ENCODE data around the gene C15orf40. TPM values are rescaled to one million over a fixed set of nuclear protein-coding genes. Genes with fewer than 3 reads are reported as not detected.
A peak's percentile ranks its signal among the peaks of the same experiment; 100 is the strongest.
"Not testable (repeated sequence)": the region's sequence is repeated elsewhere in the genome, so short reads cannot be mapped to it uniquely, and the experiment has no call there.

C15orf40 gene
- total RNA-seq, 5 donors from 2014 or later (not counting 1 experiment from before 2014, with no cell fraction given) = 13.8 to 40.5 (median 37.7) TPM

GRCh38 chr15:83039206-83039605, 27.8 kb upstream of the C15orf40 start:
- ATAC-seq (replicated peaks in 1 of 4) (no peak), DNase-seq (no peak)
- CTCF ChIA-PET = no interaction called here
- peaks cover 44 to 61% (median 51%) of the 10 kb centered on the region in 3 donors for H3K4me1 Mint-ChIP-seq
- WGBS (ENCODE audit: insufficient coverage) = 100% methylated on average over 1 of the region's 1 CpG
- Histone ChIP-seq H3K4me1 (ENCODE audit: control insufficient read depth in 1 of 2, extremely low read depth in 1 of 2, insufficient read depth in 2 of 2, low read length in 2 of 2) (no peaks in the 10 kb centered on the region), H3K9me3 (peaks cover 2% of the 10 kb centered on the region), H3K27me3 (replicated peaks in 1 of 2; ENCODE audit: control insufficient read depth in 2 of 2, extremely low read depth in 1 of 2, insufficient read depth in 2 of 2, low read length in 1 of 2) (no peaks in the 10 kb centered on the region), H3K27ac (ENCODE audit: low read length) (no peak overlapping the region), H3K4me3 (ENCODE audit: control insufficient read depth in 1 of 2, extremely low read depth in 1 of 2, low read length in 1 of 2) (no peak overlapping the region), H3K36me3 (ENCODE audit: control insufficient read depth in 2 of 2, extremely low read depth in 1 of 2, insufficient read depth in 1 of 2, low read length in 1 of 2) (peaks cover 2 to 43% of the 10 kb centered on the region in 2 donors)
- H3K36me3 Mint-ChIP-seq = peaks cover 73% of the 10 kb centered on the region
- peak overlapping the region; percentile 61 to 69 for H3K27ac Mint-ChIP-seq
- no peak overlapping the region for H3K4me3 Mint-ChIP-seq
- no peaks in the 10 kb centered on the region for H3K27me3 Mint-ChIP-seq
- POLR2A ChIA-PET = no interaction called here
- peaks cover 0 to 4% (median 0%) of the 10 kb centered on the region in 3 donors for H3K9me3 Mint-ChIP-seq

GRCh38 chr15:83036253-83036652, 24.8 kb upstream of the C15orf40 start:
- H3K4me3 Mint-ChIP-seq = no peak overlapping the region
- no peaks in the 10 kb centered on the region for H3K27me3 Mint-ChIP-seq
- Histone ChIP-seq H3K9me3 (peaks cover 2% of the 10 kb centered on the region), H3K27ac (ENCODE audit: low read length) (no peak overlapping the region), H3K4me3 (ENCODE audit: control insufficient read depth in 1 of 2, extremely low read depth in 1 of 2, low read length in 1 of 2) (no peak overlapping the region), H3K27me3 (replicated peaks in 1 of 2; ENCODE audit: control insufficient read depth in 2 of 2, extremely low read depth in 1 of 2, insufficient read depth in 2 of 2, low read length in 1 of 2) (no peaks in the 10 kb centered on the region), H3K4me1 (ENCODE audit: control insufficient read depth in 1 of 2, extremely low read depth in 1 of 2, insufficient read depth in 2 of 2, low read length in 2 of 2) (no peaks in the 10 kb centered on the region), H3K36me3 (ENCODE audit: control insufficient read depth in 2 of 2, extremely low read depth in 1 of 2, insufficient read depth in 1 of 2, low read length in 1 of 2) (peaks cover 3 to 39% of the 10 kb centered on the region in 2 donors)
- DNase-seq = no peak
- ChIA-PET CTCF (interaction anchor here in 1 of 2 donors (0.7 kb wide), 1 partner anchor 395 kb away, joined by 4 read pairs; no protein-coding TSS in a partner anchor), POLR2A (interaction anchor here in 1 of 2 donors (0.6 kb wide), 1 partner anchor 31 kb away, joined by 5 read pairs; the partner anchor contains the start of gene BTBD1)
- peaks cover 0 to 4% (median 0%) of the 10 kb centered on the region in 3 donors for H3K9me3 Mint-ChIP-seq
- H3K27ac Mint-ChIP-seq = peak overlapping the region in 1 of 2 donors; percentile 55
- peaks cover 47 to 55% (median 51%) of the 10 kb centered on the region in 3 donors for H3K4me1 Mint-ChIP-seq
- H3K36me3 Mint-ChIP-seq = peaks cover 64% of the 10 kb centered on the region
- WGBS (ENCODE audit: insufficient coverage) = no CpG with 5 or more reads among the region's 6 CpGs
- no peak for ATAC-seq (replicated peaks in 1 of 4)

DNA sequence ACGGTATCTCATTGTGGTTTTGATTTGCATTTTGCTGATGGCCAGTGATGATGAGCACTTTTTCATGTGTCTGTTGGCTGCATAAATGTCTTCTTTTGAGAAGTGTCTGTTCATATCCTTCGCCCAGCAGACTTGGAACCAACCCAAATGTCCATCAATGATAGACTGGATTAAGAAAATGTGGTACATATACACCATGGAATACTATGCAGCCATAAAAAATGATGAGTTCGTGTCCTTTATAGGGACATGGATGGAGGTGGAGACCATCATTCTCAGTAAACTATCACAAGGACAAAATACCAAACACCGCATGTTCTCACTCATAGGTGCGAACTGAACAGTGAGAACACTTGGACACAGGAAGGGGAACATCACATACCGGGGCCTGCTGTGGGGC, 19.8 kb upstream of the C15orf40 start:
- WGBS (ENCODE audit: insufficient coverage) = no CpG with 5 or more reads among the region's 6 CpGs
- H3K4me3 ChIP-seq (ENCODE audit: control insufficient read depth in 1 of 2, extremely low read depth in 1 of 2, low read length in 1 of 2); H3K27me3 ChIP-seq (replicated peaks in 1 of 2; ENCODE audit: control insufficient read depth in 2 of 2, extremely low read depth in 1 of 2, insufficient read depth in 2 of 2, low read length in 1 of 2); H3K9me3 Mint-ChIP-seq; POLR2A ChIA-PET; H3K27ac ChIP-seq (ENCODE audit: low read length); H3K4me1 ChIP-seq (ENCODE audit: control insufficient read depth in 1 of 2, extremely low read depth in 1 of 2, insufficient read depth in 2 of 2, low read length in 2 of 2); DNase-seq; H3K27me3 Mint-ChIP-seq; ATAC-seq (replicated peaks in 1 of 4); H3K9me3 ChIP-seq; H3K27ac Mint-ChIP-seq; H3K4me3 Mint-ChIP-seq; CTCF ChIA-PET: not testable (repeated sequence)
- peaks cover 3 to 39% of the 10 kb centered on the region in 2 donors for H3K36me3 ChIP-seq (ENCODE audit: control insufficient read depth in 2 of 2, extremely low read depth in 1 of 2, insufficient read depth in 1 of 2, low read length in 1 of 2)
- H3K4me1 Mint-ChIP-seq = peaks cover 16 to 22% (median 21%) of the 10 kb centered on the region in 3 donors
- peaks cover 44% of the 10 kb centered on the region for H3K36me3 Mint-ChIP-seq

GRCh38 chr15:83030021-83030420, 18.6 kb upstream of the C15orf40 start:
- Mint-ChIP-seq H3K4me3 (no peak overlapping the region), H3K27ac (no peak overlapping the region), H3K4me1 (peaks cover 9 to 14% (median 13%) of the 10 kb centered on the region in 3 donors), H3K36me3 (peaks cover 36% of the 10 kb centered on the region), H3K9me3 (no peaks in the 10 kb centered on the region), H3K27me3 (no peaks in the 10 kb centered on the region)
- H3K9me3 ChIP-seq = no peaks in the 10 kb centered on the region
- ATAC-seq (replicated peaks in 1 of 4) (no peak), DNase-seq (no peak)
- no peaks in the 10 kb centered on the region for H3K27me3 ChIP-seq (replicated peaks in 1 of 2; ENCODE audit: control insufficient read depth in 2 of 2, extremely low read depth in 1 of 2, insufficient read depth in 2 of 2, low read length in 1 of 2)
- H3K36me3 ChIP-seq (ENCODE audit: control insufficient read depth in 2 of 2, extremely low read depth in 1 of 2, insufficient read depth in 1 of 2, low read length in 1 of 2) = peaks cover 3 to 39% of the 10 kb centered on the region in 2 donors
- no peak overlapping the region for H3K4me3 ChIP-seq (ENCODE audit: control insufficient read depth in 1 of 2, extremely low read depth in 1 of 2, low read length in 1 of 2)
- no peaks in the 10 kb centered on the region for H3K4me1 ChIP-seq (ENCODE audit: control insufficient read depth in 1 of 2, extremely low read depth in 1 of 2, insufficient read depth in 2 of 2, low read length in 2 of 2)
- ChIA-PET POLR2A (no interaction called here), CTCF (no interaction called here)
- no peak overlapping the region for H3K27ac ChIP-seq (ENCODE audit: low read length)
- 100% methylated on average over 3 of the region's 8 CpGs for WGBS (ENCODE audit: insufficient coverage)

DNA sequence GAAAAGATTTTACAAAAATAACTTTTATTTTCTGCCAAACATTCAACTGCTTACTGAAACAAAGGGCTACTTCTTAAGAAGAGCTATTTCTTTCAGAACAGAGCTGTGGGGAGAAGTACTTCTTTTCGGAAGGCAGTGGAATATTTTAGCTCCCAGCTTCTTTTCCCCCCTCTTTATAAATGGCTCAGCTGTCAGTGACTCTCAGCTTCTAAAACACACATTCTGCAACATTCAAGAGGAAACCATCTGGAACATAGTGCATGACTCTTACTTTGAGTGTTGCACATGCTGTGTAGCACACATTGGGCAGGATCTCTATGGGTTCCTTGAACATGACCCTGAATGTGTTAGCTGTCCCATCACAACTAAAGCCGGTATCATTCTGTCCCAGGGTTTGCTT, 7.0 kb upstream of the C15orf40 start:
- CTCF ChIA-PET = no interaction called here
- Histone ChIP-seq H3K27me3 (replicated peaks in 1 of 2; ENCODE audit: control insufficient read depth in 2 of 2, extremely low read depth in 1 of 2, insufficient read depth in 2 of 2, low read length in 1 of 2) (no peaks in the 10 kb centered on the region), H3K9me3 (no peaks in the 10 kb centered on the region), H3K36me3 (ENCODE audit: control insufficient read depth in 2 of 2, extremely low read depth in 1 of 2, insufficient read depth in 1 of 2, low read length in 1 of 2) (peaks cover 0 to 36% of the 10 kb centered on the region in 2 donors), H3K4me1 (ENCODE audit: control insufficient read depth in 1 of 2, extremely low read depth in 1 of 2, insufficient read depth in 2 of 2, low read length in 2 of 2) (no peaks in the 10 kb centered on the region), H3K4me3 (ENCODE audit: control insufficient read depth in 1 of 2, extremely low read depth in 1 of 2, low read length in 1 of 2) (no peak overlapping the region), H3K27ac (ENCODE audit: low read length) (no peak overlapping the region)
- WGBS (ENCODE audit: insufficient coverage) = no CpG with 5 or more reads among the region's 2 CpGs
- POLR2A ChIA-PET = no interaction called here
- Mint-ChIP-seq H3K9me3 (no peaks in the 10 kb centered on the region), H3K4me3 (no peak overlapping the region), H3K36me3 (peaks cover 4% of the 10 kb centered on the region), H3K4me1 (peaks cover 12 to 16% (median 14%) of the 10 kb centered on the region in 3 donors), H3K27me3 (no peaks in the 10 kb centered on the region), H3K27ac (no peak overlapping the region)
- DNase-seq = no peak
- no peak for ATAC-seq (replicated peaks in 1 of 4)

DNA sequence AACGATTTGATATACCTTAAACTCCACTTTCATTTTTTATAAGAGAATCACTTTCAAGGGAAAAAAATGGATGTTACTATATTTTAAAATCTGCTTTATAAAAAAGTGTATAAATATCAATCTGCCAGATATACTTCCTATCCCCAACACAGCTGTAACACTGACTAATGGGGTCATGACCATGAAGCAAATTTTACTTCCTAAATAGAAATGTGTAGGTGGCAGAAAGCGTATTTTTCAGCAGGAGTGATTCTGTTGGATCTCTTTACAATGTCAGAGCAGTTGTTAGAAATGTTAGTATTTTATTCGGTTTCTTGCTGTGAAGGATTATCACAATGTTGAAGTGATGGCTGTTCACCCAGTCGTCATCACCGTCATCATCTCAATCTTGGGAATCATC, 5.5 kb upstream of the C15orf40 start:
- Mint-ChIP-seq H3K27me3 (no peaks in the 10 kb centered on the region), H3K27ac (peak overlapping the region in 1 of 2 donors; percentile 23), H3K9me3 (no peaks in the 10 kb centered on the region), H3K4me1 (peaks cover 26 to 28% (median 27%) of the 10 kb centered on the region in 3 donors), H3K36me3 (peaks cover 4% of the 10 kb centered on the region), H3K4me3 (no peak overlapping the region)
- DNase-seq (no peak), ATAC-seq (replicated peaks in 1 of 4) (no peak)
- H3K27me3 ChIP-seq (replicated peaks in 1 of 2; ENCODE audit: control insufficient read depth in 2 of 2, extremely low read depth in 1 of 2, insufficient read depth in 2 of 2, low read length in 1 of 2) = no peaks in the 10 kb centered on the region
- peaks cover 0 to 32% of the 10 kb centered on the region in 2 donors for H3K36me3 ChIP-seq (ENCODE audit: control insufficient read depth in 2 of 2, extremely low read depth in 1 of 2, insufficient read depth in 1 of 2, low read length in 1 of 2)
- ChIA-PET CTCF (no interaction called here), POLR2A (no interaction called here)
- H3K9me3 ChIP-seq = no peaks in the 10 kb centered on the region
- H3K4me1 ChIP-seq (ENCODE audit: control insufficient read depth in 1 of 2, extremely low read depth in 1 of 2, insufficient read depth in 2 of 2, low read length in 2 of 2) = peaks cover 7 to 10% of the 10 kb centered on the region in 2 experiments
- no peak overlapping the region for H3K27ac ChIP-seq (ENCODE audit: low read length)
- no peak overlapping the region for H3K4me3 ChIP-seq (ENCODE audit: control insufficient read depth in 1 of 2, extremely low read depth in 1 of 2, low read length in 1 of 2)
- 100% methylated on average over 2 of the region's 5 CpGs for WGBS (ENCODE audit: insufficient coverage)

GRCh38 chr15:83015361-83015760, 3.9 kb upstream of the C15orf40 start:
- no peak overlapping the region for H3K27ac Mint-ChIP-seq
- no peaks in the 10 kb centered on the region for H3K27me3 Mint-ChIP-seq
- ATAC-seq (replicated peaks in 1 of 4) (no peak), DNase-seq (no peak)
- WGBS (ENCODE audit: insufficient coverage) = 89% methylated on average over 2 of the region's 4 CpGs
- ChIA-PET CTCF (no interaction called here), POLR2A (no interaction called here)
- H3K4me3 Mint-ChIP-seq = no peak overlapping the region
- Histone ChIP-seq H3K9me3 (no peaks in the 10 kb centered on the region), H3K4me1 (ENCODE audit: control insufficient read depth in 1 of 2, extremely low read depth in 1 of 2, insufficient read depth in 2 of 2, low read length in 2 of 2) (peaks cover 13 to 21% of the 10 kb centered on the region in 2 experiments), H3K27ac (ENCODE audit: low read length) (no peak overlapping the region), H3K27me3 (replicated peaks in 1 of 2; ENCODE audit: control insufficient read depth in 2 of 2, extremely low read depth in 1 of 2, insufficient read depth in 2 of 2, low read length in 1 of 2) (no peaks in the 10 kb centered on the region), H3K4me3 (ENCODE audit: control insufficient read depth in 1 of 2, extremely low read depth in 1 of 2, low read length in 1 of 2) (no peak overlapping the region), H3K36me3 (ENCODE audit: control insufficient read depth in 2 of 2, extremely low read depth in 1 of 2, insufficient read depth in 1 of 2, low read length in 1 of 2) (peaks cover 0 to 30% of the 10 kb centered on the region in 2 donors)
- H3K36me3 Mint-ChIP-seq = peaks cover 4% of the 10 kb centered on the region
- H3K9me3 Mint-ChIP-seq = no peaks in the 10 kb centered on the region
- H3K4me1 Mint-ChIP-seq = peaks cover 38 to 39% (median 38%) of the 10 kb centered on the region in 3 donors
